Raji (cell line): Measurements from ENCODE around the gene CREB1.

Experiments used
- POLR2A ChIP-seq: IDR thresholded peaks from 2 replicates; pipeline ENCODE4 v1.6.1; 2011; ENCODE audit warnings: low read depth, low read length, control low read depth; ENCODE audit not compliant: insufficient read depth

The CREB1 gene

DNA sequence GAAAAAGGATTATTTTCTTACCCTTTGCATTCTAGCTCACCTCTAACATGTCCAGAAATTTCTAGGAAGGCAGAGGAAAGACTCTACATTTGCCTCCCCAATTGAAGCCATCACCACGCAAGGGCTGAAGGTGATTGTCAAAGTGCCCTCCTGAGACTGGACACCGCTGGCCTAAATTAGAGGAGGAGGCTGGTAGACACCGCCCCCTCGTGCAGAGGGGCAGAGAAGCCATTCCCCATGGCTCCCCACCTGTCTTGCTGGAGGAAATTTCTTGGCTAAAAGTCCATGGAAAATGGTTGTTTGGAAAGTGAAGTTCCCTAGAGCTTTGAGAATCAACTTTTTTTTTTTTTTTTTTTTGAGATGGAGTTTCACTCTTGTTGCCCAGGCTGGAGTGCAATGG lies 31.3 kb upstream of the CREB1 start:
- TF ChIP-seq POLR2A: no peak

DNA sequence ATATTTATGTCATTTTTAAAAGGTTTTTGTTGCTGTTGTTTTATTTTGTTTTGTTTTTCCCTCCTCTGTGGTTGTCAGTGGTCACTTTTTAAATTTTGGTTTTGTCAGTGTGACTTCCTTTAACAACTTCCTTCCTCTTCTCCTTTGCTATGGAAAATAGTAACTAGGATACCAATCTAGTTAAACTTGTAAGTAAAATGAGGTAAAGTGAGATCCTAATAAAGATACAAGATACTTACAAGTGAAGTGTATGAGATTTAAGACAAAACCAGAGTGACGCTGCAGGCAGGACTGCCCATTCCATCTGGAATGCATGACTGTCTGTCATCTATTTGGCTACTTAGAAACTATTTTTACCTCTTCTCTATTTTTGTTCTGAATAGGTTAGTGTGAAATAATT lies 30.6 kb upstream of the CREB1 start:
- TF ChIP-seq POLR2A: no peak

GRCh38 chr2:207501802-207502576 lies 27.8 kb upstream of the CREB1 start:
- TF ChIP-seq POLR2A: no peak

DNA sequence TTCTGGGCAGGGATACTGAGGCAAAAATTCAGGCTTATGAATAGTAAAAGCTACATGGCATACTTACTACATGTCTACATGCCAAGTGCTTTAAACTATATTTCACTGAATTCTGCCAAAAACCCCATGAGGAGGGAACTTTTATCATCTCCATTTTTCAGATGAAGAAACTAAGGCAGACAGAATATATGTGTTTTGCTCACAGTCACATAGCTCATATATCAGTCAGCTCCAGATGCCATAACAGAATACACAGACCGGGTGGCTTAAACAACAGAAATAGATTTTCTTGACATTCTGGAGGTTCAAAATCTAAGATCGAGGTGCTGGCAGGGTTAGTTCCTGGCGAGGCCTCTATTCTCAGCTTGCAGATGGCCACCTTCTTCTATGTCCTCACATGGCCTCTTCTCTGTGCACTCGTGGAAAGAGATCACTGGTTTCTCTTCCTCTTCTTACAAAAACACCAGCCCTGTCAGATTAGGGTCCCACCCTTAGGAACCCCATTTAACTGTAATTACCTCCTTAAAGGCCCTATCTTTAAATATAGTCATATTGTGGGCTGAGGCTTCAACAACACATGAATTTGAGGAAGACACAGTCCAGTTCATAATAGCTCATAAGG lies 27.1 kb upstream of the CREB1 start:
- TF ChIP-seq POLR2A: no peak

GRCh38 chr2:207503234-207503633 lies 26.5 kb upstream of the CREB1 start:
- no peak for TF ChIP-seq POLR2A

GRCh38 chr2:207504513-207505170 lies 25.1 kb upstream of the CREB1 start:
- no peak for TF ChIP-seq POLR2A

GRCh38 chr2:207505171-207505570 lies 24.6 kb upstream of the CREB1 start:
- no peak for TF ChIP-seq POLR2A

DNA sequence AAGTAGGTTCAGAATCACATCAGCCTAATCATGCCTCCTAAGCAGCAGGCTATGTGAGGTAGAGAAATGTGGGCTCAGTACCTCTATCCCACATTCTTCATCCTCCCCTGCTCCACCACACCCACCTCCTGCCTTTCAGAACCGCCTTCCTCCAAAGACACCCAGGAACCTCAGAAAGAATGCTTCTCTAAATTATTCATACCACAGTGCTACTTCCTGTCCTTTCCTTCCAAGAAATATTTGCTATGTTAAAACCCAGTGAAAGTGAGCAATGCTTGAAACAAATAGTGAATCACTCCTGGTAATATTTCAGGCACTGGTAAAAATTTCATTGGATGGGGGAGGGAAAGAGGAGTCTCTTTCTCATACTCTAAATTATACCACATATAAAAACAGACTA lies 24.0 kb upstream of the CREB1 start:
- TF ChIP-seq POLR2A: no peak

GRCh38 chr2:207506426-207506825 lies 23.3 kb upstream of the CREB1 start:
- TF ChIP-seq POLR2A: no peak

GRCh38 chr2:207510148-207510547 lies 19.6 kb upstream of the CREB1 start:
- no peak for TF ChIP-seq POLR2A

DNA sequence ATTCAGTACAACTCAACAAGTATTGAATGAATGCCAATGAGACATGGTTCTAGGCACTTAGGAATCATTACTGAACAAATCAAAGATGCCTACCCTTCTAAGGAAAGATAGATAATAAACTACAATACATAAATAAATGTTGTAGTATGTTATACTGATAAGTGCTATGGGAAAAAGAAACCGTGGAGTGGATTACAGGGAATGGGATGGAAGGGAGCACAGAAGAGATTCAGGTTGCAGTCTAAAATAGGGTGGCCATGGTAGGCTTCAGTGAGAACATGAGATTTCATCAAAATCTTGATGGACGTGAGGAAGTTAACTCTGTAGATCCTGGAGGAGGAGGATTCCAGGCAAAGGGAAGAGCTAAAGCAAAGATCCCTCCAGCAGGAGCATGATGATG lies 17.9 kb upstream of the CREB1 start:
- no peak for TF ChIP-seq POLR2A

DNA sequence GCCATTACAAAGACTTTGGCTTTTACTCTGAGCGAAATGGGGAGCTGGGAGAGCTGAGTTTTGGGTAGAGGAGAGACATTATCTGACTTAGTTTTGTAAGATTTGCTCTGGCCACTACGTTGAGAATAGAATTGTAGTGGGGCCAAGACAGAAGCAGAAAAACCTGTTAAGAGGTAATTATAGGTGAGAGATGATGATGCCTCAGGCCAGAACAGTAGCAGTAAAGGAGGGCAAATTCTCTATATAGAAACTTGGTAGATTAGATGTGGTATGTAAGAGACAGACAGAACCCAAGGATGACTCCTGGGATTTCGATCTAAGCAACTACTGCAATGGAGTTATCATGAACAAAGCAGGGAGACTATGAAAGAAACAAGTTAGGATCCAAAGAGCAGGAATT lies 17.4 kb upstream of the CREB1 start:
- no peak for TF ChIP-seq POLR2A

DNA sequence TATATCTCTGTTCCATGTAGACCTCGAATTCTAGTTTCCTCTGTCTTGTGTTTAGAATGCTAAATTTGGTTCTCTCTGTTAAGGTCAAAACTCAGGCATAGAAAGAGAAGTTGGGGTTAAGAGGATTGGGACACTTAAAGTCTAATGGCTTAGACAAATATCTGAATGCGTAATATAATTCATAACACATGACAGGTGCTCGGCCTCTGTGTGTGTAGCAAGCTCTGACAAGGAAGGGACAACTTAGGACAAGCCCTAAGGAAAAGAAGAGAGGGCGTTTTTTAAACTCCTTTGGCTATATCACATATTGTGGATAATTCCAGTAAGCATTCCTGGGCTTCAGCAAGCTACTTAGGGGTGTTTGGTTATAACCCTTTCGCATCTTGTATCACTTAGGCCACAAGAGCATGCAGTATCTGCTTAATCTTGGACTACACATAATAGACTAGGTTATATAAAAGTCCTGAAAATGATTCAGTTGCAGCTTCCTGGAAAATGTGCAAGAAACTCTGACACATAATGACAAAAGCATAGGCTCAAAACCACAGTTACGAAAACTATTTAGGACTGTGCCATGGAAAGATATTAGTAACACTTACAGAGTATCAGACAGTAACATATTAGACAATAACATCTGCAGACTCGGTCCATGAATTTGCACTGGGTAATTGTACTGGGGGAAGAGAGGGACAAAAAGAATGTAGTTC lies 16.1 kb upstream of the CREB1 start:
- TF ChIP-seq POLR2A: no peak

- no peak for TF ChIP-seq POLR2A
Observed at GRCh38 chr2:207514451-207514850, 15.3 kb upstream of the CREB1 start.

- no peak for TF ChIP-seq POLR2A
Observed at GRCh38 chr2:207515671-207516070, 14.1 kb upstream of the CREB1 start.

DNA sequence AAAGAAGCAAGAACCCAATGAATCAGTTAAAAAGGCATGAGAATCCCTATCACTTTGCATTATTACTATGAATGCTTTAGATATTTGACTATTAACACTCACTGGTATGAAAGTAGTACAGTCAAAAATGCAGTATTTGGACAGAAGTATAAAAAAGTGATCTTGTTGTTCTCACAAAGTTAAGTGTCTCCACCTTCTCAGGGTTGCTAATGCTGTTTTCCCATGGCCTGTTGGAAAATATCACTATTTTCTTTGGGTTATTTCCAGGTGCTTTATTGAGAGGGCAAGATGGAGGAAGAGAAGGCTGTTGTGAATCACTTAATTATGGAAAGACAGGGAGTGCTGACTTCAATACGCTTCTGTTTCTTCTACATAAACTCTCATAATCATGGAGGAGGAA lies 13.6 kb upstream of the CREB1 start:
- no peak for TF ChIP-seq POLR2A
